Upper lobe of right lung (tissue), 1 donor: ENCODE measurements around the gene LDB1. TPM values are rescaled to one million over a fixed set of nuclear protein-coding genes. Genes with fewer than 3 reads are reported as not detected.

Experiments used
- ATAC-seq: fragments of 200-7000 bp; cut with Tn5 transposase; one replicate; pipeline ENCODE4 v1.9.1; 2020; ENCODE audit warnings: mild to moderate bottlenecking, moderate library complexity
- DNase-seq: peaks from one replicate; pipeline ENCODE4 v3.0.0-alpha.2; 2020
- H3K27ac ChIP-seq: fragments of 200-600 bp; one replicate; pipeline ENCODE4 v1.8.0; 2022
- H3K27me3 ChIP-seq: fragments of 200-600 bp; one replicate; pipeline ENCODE4 v1.8.0; 2022; ENCODE audit warnings: mild to moderate bottlenecking
- H3K36me3 ChIP-seq: fragments of 200-600 bp; one replicate; pipeline ENCODE4 v1.8.0; 2022
- H3K4me1 ChIP-seq: fragments of 200-600 bp; one replicate; pipeline ENCODE4 v1.8.0; 2022
- H3K4me3 ChIP-seq: fragments of 200-600 bp; one replicate; pipeline ENCODE4 v1.8.0; 2022; ENCODE audit warnings: mild to moderate bottlenecking
- H3K9me3 ChIP-seq: fragments of 200-600 bp; one replicate; pipeline ENCODE4 v1.8.0; 2022
- CTCF ChIP-seq: fragments of 200-600 bp; IDR thresholded peaks from one replicate; pipeline ENCODE4 v1.8.0; 2022; ENCODE audit warnings: antibody characterized with exemption
- intact Hi-C: fragments of 100-400 bp; cut with DNase I; formaldehyde crosslinking; loops from one replicate; pipeline ENCODE4 v1.11.0; 2022
- total RNA-seq: library from RNA; stranded (reverse); fragmentation: NEBNext Ultra II Directional; extraction: Animal tissue kit (Norgen Biotek cat#: 25700); gene quantifications from one replicate; pipeline ENCODE4 v1.2.1, GENCODE V29; 2021
- donor health status: DM: no; HTN: yes; CAD: no; lungs with severe emphysema.

LDB1 gene
- total RNA-seq, 1 donor from 2014 or later, result 60.1 TPM

- Histone ChIP-seq H3K9me3 (no peaks in the 10 kb centered on the region), H3K4me1 (peaks cover 20% of the 10 kb centered on the region), H3K27me3 (no peaks in the 10 kb centered on the region), H3K4me3 (no peak overlapping the region), H3K27ac (peak overlapping the region; percentile 99), H3K36me3 (no peaks in the 10 kb centered on the region)
- DNase-seq, result no peak
- TF ChIP-seq CTCF, result no peak
- intact Hi-C loops, result no loop called here
- ATAC-seq, result no peak
Observed at GRCh38 chr10:102122450-102122849, 2.3 kb upstream of the LDB1 start.

DNA sequence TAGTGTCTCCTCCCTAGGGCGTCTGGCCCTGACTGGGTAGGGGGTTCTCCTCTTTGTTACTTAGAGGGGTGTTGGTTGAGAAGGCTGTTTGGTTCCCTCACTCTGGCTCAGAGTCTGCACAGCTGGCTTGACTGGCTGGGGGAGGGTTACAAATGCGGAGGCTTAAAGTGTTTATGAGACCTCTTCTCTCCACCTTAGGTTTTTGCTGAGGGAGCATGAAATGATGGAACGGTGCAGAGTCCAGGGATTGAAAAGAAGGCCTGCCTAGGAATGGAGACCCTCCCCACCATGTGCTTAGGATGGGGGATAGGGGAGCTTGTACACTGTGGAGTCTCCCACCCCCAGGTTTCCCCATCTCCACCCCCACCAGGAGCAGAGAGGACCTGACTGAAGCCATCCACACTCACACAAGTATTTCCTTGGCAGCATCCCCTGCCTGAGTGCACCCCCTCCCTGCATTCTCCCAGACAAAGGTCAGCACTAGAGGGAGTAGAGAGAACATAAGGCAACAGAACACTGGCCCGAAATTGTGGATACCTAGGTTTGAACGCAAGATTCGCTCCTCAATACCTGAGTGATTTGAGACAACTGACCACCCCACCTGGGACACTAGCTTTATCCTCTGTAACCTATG, 1.7 kb upstream of the LDB1 start:
- H3K36me3 ChIP-seq, result no peaks in the 10 kb centered on the region
- TF ChIP-seq CTCF, result no peak
- DNase-seq (no peak), ATAC-seq (no peak)
- no peaks in the 10 kb centered on the region for H3K27me3 ChIP-seq
- peak overlapping the region; percentile 99 for H3K27ac ChIP-seq
- H3K4me1 ChIP-seq, result peaks cover 26% of the 10 kb centered on the region
- intact Hi-C loops, result no loop called here
- H3K4me3 ChIP-seq, result peak overlapping the region; percentile 83
- no peaks in the 10 kb centered on the region for H3K9me3 ChIP-seq

GRCh38 chr10:102120991-102121738, 997 bp upstream of the LDB1 start:
- peak; percentile 16 for ATAC-seq

GRCh38 chr10:102119417-102120141, 589 bp downstream of the LDB1 start:
- H3K9me3 ChIP-seq, result no peaks in the 10 kb centered on the region
- peaks cover 46% of the 10 kb centered on the region for H3K4me1 ChIP-seq
- H3K27me3 ChIP-seq, result no peaks in the 10 kb centered on the region
- TF ChIP-seq CTCF, result no peak
- peak; percentile 43 for ATAC-seq
- H3K27ac ChIP-seq, result peak overlapping the region; percentile 99
- peak; percentile 80 for DNase-seq
- intact Hi-C loops, result no loop called here
- H3K36me3 ChIP-seq, result no peaks in the 10 kb centered on the region
- peak overlapping the region; percentile 83 for H3K4me3 ChIP-seq

More at GRCh38 chr10:102120991-102121738, 997 bp upstream of the LDB1 start:
- Histone ChIP-seq H3K9me3 (no peaks in the 10 kb centered on the region), H3K4me3 (peak overlapping the region; percentile 83), H3K27ac (peak overlapping the region; percentile 99), H3K27me3 (no peaks in the 10 kb centered on the region), H3K4me1 (peaks cover 33% of the 10 kb centered on the region), H3K36me3 (no peaks in the 10 kb centered on the region)
- intact Hi-C loops, result no loop called here
- no peak for TF ChIP-seq CTCF
- peak; percentile 76 for DNase-seq

DNA sequence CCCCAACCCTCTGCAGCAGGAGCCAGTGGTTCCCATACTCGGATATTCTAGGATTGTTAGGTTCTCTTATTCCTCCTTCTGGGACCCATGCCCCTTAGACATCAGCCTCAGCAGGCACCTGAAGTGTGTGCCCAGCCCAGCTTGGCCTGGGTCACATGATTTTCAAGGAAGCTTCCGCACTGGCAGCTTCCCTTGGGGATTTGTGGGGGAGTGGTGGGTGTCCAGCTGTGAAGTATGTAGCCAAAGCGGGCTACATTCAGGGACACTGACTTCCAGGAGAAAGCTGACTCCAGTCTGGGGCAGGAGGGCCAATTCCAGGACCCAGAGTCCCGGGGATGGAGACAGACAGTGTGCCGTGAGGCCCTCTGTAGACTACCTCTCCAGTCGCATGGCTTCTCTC, 1.3 kb downstream of the LDB1 start:
- intact Hi-C loops, result no loop called here
- Histone ChIP-seq H3K4me3 (peak overlapping the region; percentile 83), H3K9me3 (no peaks in the 10 kb centered on the region), H3K27ac (peak overlapping the region; percentile 99), H3K36me3 (no peaks in the 10 kb centered on the region), H3K27me3 (no peaks in the 10 kb centered on the region), H3K4me1 (peaks cover 49% of the 10 kb centered on the region)
- no peak for TF ChIP-seq CTCF
- ATAC-seq, result no peak
- DNase-seq, result peak; percentile 75
